Limb (tissue), 2 donors: Measurements from ENCODE around the gene PANK4.
"Not testable (repeated sequence)": the region's sequence is repeated elsewhere in the genome, so short reads cannot be mapped to it uniquely, and the experiment has no call there.

Source experiments
- DNase-seq, 2 donors: peaks; one replicate each; pipeline ENCODE4 v3.0.0-alpha.2; 2016; ENCODE audit errors: extremely low spot score in 2 of 2

Gene PANK4

GRCh38 chr1:2463396-2463795 lies 63.0 kb downstream of the PANK4 start:
- no peak for DNase-seq

GRCh38 chr1:2462819-2463218 lies 63.6 kb downstream of the PANK4 start:
- DNase-seq, result no peak

DNA sequence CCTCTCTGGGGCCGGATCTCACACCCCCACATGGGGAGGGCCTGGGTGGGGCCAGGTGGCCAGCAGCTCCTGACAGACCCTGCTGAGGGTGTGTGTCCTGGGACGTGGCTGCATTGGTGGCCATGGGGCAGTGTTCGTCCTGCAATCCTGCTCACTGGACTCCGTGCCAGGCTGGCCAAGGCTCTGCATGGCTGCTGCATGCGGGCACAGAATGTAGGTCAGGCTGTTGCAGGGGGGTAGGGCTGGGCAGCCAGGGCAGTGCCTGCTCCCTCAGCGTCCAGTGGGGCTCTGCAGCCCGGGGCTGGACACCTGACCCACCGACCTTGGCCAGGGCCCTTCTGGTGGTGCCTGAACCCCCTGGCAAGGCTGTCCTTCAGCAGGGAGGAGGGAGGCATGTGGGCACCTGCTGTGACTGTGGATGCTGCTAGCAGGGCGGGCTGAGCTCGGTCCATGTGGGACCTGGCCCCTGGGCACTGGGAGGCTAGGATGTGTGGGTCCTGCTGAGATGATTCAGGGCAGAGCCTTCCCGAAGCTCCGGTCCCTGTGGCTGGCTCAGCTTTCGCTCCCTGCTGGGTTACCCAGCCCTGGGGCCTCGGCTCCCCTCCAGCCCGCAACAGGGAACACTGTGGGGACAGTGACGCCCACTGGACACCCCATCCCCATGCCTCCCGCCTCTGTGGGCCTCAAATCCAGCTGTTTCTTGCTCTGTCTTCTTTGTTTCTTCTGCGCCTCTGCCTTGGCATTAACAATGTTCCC lies 65.2 kb downstream of the PANK4 start:
- DNase-seq, result no peak

GRCh38 chr1:2460203-2460602 lies 66.2 kb downstream of the PANK4 start:
- no peak for DNase-seq

GRCh38 chr1:2459757-2460156 lies 66.6 kb downstream of the PANK4 start:
- no peak for DNase-seq

DNA sequence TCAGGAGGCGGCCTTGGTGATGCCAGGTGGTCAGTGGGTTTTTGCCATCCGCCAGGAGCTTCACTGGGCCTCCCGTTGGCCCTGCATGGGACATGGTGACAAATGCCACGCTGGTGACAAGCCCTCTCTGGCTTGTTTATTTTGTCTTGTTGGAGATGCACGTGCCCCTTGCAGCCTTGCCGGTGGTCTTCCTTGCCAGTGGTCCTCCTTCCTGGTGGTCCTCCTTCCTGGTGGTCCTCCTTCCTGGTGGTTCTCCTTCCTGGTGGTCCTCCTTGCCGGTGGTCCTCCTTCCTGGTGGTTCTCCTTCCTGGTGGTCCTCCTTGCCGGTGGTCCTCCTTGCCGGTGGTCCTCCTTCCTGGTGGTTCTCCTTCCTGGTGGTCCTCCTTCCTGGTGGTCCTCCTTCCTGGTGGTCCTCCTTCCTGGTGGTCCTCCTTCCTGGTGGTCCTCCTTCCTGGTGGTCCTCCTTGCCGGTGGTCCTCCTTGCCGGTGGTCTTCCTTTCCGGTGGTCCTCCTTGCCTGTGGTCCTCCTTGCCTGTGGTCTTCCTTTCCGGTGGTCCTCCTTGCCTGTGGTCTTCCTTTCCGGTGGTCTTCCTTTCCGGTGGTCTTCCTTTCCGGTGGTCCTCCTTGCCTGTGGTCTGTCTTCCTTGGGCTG lies 67.2 kb downstream of the PANK4 start:
- DNase-seq, result not testable (repeated sequence)

GRCh38 chr1:2458687-2459086 lies 67.7 kb downstream of the PANK4 start:
- no peak for DNase-seq
